GM12873 (cell line): ENCODE results near the gene PRSS38.

Experiments used
- TF ChIP-seq, protein P1 (sequence below): IDR thresholded peaks from 2 replicates; pipeline ENCODE4 v1.5.1; 2012; ENCODE audit warnings: low read depth, mild to moderate bottlenecking, moderate library complexity, low read length, control low read depth; ENCODE audit not compliant: insufficient read depth; ENCODE audit errors: missing control alignments

PRSS38 gene

DNA sequence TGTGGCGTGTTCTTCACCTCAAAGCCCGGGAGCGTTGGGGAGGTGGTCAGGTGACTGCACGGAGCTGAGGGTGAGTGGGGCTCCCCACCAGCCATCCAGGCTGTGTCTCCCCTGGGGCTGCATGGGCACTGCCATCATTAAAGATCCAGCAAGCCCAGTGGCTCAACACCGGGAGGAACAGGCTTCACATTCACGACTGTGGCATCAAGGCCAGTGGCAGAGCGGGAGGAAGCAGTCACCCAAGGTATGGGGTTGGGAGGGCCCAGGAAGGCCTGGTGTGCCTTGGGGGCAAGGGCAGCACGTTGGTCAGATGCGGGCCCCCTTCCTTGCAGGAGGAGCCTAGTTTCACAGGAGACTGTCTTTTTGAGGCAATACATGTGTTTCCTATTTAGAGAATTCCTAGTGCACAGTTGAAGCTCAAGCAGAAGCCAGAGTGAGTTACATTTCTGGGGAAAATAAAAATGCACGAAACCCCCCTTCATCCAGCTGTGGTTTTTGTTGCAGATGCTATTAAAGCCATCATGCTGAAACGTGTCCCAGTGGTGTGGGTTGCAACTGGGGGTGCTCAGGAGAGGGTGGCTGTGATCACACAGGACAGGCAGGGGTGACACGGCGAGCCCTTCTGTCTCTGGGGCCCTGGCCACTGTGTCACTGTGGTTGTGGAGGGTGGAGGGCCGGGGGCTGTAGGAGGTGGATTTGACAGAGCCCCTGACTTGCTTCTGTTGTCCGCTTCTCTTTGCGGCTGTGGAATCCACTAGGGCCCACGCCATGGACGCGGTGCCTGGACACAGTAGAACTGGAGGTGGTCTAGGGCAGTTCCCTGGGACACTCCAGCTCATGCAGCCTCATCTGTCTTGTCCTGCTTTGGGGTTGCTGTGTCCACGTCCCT lies 46.2 kb upstream of the PRSS38 start:
- TF ChIP-seq, protein P1, sequence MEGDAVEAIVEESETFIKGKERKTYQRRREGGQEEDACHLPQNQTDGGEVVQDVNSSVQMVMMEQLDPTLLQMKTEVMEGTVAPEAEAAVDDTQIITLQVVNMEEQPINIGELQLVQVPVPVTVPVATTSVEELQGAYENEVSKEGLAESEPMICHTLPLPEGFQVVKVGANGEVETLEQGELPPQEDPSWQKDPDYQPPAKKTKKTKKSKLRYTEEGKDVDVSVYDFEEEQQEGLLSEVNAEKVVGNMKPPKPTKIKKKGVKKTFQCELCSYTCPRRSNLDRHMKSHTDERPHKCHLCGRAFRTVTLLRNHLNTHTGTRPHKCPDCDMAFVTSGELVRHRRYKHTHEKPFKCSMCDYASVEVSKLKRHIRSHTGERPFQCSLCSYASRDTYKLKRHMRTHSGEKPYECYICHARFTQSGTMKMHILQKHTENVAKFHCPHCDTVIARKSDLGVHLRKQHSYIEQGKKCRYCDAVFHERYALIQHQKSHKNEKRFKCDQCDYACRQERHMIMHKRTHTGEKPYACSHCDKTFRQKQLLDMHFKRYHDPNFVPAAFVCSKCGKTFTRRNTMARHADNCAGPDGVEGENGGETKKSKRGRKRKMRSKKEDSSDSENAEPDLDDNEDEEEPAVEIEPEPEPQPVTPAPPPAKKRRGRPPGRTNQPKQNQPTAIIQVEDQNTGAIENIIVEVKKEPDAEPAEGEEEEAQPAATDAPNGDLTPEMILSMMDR, result no peak

DNA sequence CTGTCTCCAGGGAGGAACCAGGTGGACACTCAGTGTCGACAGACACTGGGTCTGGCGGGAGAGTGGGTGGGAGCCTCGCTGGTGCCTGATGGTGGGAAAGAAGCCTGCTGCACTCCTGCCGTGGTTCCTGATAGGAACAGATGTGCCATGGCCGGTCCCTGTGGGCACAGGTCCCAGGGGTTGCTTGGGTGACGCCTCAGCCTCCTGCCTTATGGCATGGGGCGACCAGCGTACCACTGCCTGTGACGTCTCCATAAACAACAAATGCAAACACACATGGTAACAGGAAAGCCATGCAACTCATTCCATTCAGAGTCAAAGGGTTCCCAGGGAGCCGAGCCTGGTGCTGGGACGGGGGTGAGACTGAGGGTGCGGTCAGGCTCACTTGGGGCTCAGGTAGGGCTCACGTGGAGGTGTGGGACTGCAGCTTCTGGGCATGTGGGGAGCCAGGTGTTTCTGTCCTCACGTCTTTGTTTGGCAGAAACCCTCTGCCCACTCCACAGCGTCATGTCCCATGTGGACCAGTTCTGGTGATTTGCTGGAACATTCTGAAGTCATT lies 45.5 kb upstream of the PRSS38 start:
- TF ChIP-seq, protein P1, result no peak

DNA sequence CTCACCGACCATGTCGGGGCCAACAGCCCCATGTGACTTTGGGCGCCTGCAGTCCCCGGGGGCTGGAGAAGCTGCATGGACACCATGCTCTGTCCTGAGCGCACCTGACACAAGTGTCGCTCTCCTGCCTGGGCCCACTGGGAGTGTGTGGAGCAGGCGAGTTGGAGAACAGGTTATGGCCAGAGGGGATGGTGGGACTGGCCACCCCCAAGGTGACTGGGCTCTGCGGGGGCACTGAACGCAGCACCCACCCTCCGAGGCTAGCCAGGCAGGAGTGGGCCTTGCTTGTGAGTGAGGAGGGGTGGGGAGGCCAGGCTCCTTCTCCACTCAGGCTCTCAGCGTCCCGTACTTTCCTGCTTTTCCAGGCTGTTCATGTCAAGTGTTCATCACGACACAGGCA lies 44.7 kb upstream of the PRSS38 start:
- TF ChIP-seq, protein P1, result no peak

- TF ChIP-seq, protein P1, result no peak
Observed at GRCh38 chr1:227771326-227771725, 44.1 kb upstream of the PRSS38 start.

GRCh38 chr1:227771771-227772170 lies 43.7 kb upstream of the PRSS38 start:
- TF ChIP-seq, protein P1, result no peak

GRCh38 chr1:227773558-227773957 lies 41.9 kb upstream of the PRSS38 start:
- TF ChIP-seq, protein P1, result no peak

GRCh38 chr1:227774051-227774731 lies 41.3 kb upstream of the PRSS38 start:
- TF ChIP-seq, protein P1, result no peak
